ENCODE measurements around the gene SLC5A4. TPM values are rescaled to one million over a fixed set of nuclear protein-coding genes. Genes with fewer than 3 reads are reported as not detected.

SLC5A4 gene
- total RNA-seq, 1 donor from 2014 or later: 0.82 TPM

GRCh38 chr22:32244547-32244946, 10.6 kb downstream of the SLC5A4 start:
- Mint-ChIP-seq H3K36me3 (no peaks in the 10 kb centered on the region), H3K4me1 (ENCODE audit: unreplicated experiment) (no peaks in the 10 kb centered on the region), H3K4me3 (no peak overlapping the region), H3K27ac (no peak overlapping the region), H3K9me3 (no peaks in the 10 kb centered on the region), H3K27me3 (no peaks in the 10 kb centered on the region)
- TF ChIP-seq CTCF (conservative IDR thresholded peaks at IDR 0.05): no peak
- no peak for DNase-seq (ENCODE audit: extremely low spot score, unreplicated experiment)

- H3K9me3 Mint-ChIP-seq: no peaks in the 10 kb centered on the region
- H3K4me3 Mint-ChIP-seq: no peak overlapping the region
- no peaks in the 10 kb centered on the region for H3K36me3 Mint-ChIP-seq
- TF ChIP-seq CTCF (conservative IDR thresholded peaks at IDR 0.05): no peak
- peaks cover 12% of the 10 kb centered on the region for H3K27me3 Mint-ChIP-seq
- no peak overlapping the region for H3K27ac Mint-ChIP-seq
- DNase-seq (ENCODE audit: extremely low spot score, unreplicated experiment): no peak
- H3K4me1 Mint-ChIP-seq (ENCODE audit: unreplicated experiment): no peaks in the 10 kb centered on the region
Measured at GRCh38 chr22:32240461-32240860, 14.7 kb downstream of the SLC5A4 start.

GRCh38 chr22:32237906-32238305, 17.2 kb downstream of the SLC5A4 start:
- H3K4me3 Mint-ChIP-seq: no peak overlapping the region
- H3K9me3 Mint-ChIP-seq: no peaks in the 10 kb centered on the region
- H3K36me3 Mint-ChIP-seq: no peaks in the 10 kb centered on the region
- H3K4me1 Mint-ChIP-seq (ENCODE audit: unreplicated experiment): no peaks in the 10 kb centered on the region
- H3K27ac Mint-ChIP-seq: no peak overlapping the region
- no peak for TF ChIP-seq CTCF (conservative IDR thresholded peaks at IDR 0.05)
- H3K27me3 Mint-ChIP-seq: peaks cover 12% of the 10 kb centered on the region
- DNase-seq (ENCODE audit: extremely low spot score, unreplicated experiment): no peak

- H3K36me3 Mint-ChIP-seq: no peaks in the 10 kb centered on the region
- no peak for TF ChIP-seq CTCF (conservative IDR thresholded peaks at IDR 0.05)
- DNase-seq (ENCODE audit: extremely low spot score, unreplicated experiment): no peak
- H3K27me3 Mint-ChIP-seq: peaks cover 12% of the 10 kb centered on the region
- H3K4me1 Mint-ChIP-seq (ENCODE audit: unreplicated experiment): no peaks in the 10 kb centered on the region
- no peak overlapping the region for H3K27ac Mint-ChIP-seq
- H3K4me3 Mint-ChIP-seq: no peak overlapping the region
- no peaks in the 10 kb centered on the region for H3K9me3 Mint-ChIP-seq
Measured at GRCh38 chr22:32236970-32237369, 18.2 kb downstream of the SLC5A4 start.

- Mint-ChIP-seq H3K4me1 (ENCODE audit: unreplicated experiment) (no peaks in the 10 kb centered on the region), H3K36me3 (no peaks in the 10 kb centered on the region), H3K27ac (no peak overlapping the region), H3K9me3 (no peaks in the 10 kb centered on the region), H3K4me3 (no peak overlapping the region), H3K27me3 (peaks cover 5% of the 10 kb centered on the region)
- no peak for TF ChIP-seq CTCF (conservative IDR thresholded peaks at IDR 0.05)
- no peak for DNase-seq (ENCODE audit: extremely low spot score, unreplicated experiment)
Measured at GRCh38 chr22:32233091-32233490, 22.1 kb downstream of the SLC5A4 start.

GRCh38 chr22:32232191-32232830, 22.8 kb downstream of the SLC5A4 start:
- Mint-ChIP-seq H3K9me3 (no peaks in the 10 kb centered on the region), H3K27me3 (peaks cover 5% of the 10 kb centered on the region), H3K27ac (no peak overlapping the region), H3K4me3 (no peak overlapping the region), H3K4me1 (ENCODE audit: unreplicated experiment) (no peaks in the 10 kb centered on the region), H3K36me3 (no peaks in the 10 kb centered on the region)
- TF ChIP-seq CTCF (conservative IDR thresholded peaks at IDR 0.05): no peak
- DNase-seq (ENCODE audit: extremely low spot score, unreplicated experiment): no peak

Measured in type B pancreatic cell (in vitro differentiated cells).